Mesenchymal stem cell (in vitro differentiated cells and primary cell): ENCODE results near the gene NAALADL2.

Experiments
- DNase-seq: peaks from one replicate; pipeline ENCODE4 v3.0.0-alpha.2; 2013
- H2AFZ ChIP-seq: one replicate; pipeline ENCODE4 v1.6.1; 2013; ENCODE audit warnings: low read depth, mild to moderate bottlenecking, control low read depth, inconsistent platforms, low read length, moderate library complexity
- H2AK5ac ChIP-seq: 2 replicates; pipeline ENCODE4 v1.6.1; 2013; ENCODE audit warnings: low read length, moderate library complexity, mild to moderate bottlenecking, inconsistent platforms; ENCODE audit not compliant: severe bottlenecking
- H2BK120ac ChIP-seq: one replicate; pipeline ENCODE4 v1.6.1; 2013; ENCODE audit warnings: low read depth, mild to moderate bottlenecking, inconsistent platforms, low read length, moderate library complexity
- H2BK12ac ChIP-seq, 2 experiments: one replicate each; pipeline ENCODE4 v1.6.1; 2013; ENCODE audit warnings: inconsistent platforms in 2 of 2, low read length in 2 of 2, mild to moderate bottlenecking in 2 of 2, moderate library complexity in 2 of 2, control low read depth in 1 of 2
- H2BK15ac ChIP-seq: one replicate; pipeline ENCODE4 v1.6.1; 2013; ENCODE audit warnings: mild to moderate bottlenecking, low read depth, inconsistent platforms; ENCODE audit not compliant: poor library complexity, severe bottlenecking
- H2BK5ac ChIP-seq: 2 replicates; pipeline ENCODE4 v1.6.1; 2013; ENCODE audit warnings: low read depth, mild to moderate bottlenecking, low read length, control low read depth, inconsistent platforms; ENCODE audit not compliant: poor library complexity, severe bottlenecking
- H3K14ac ChIP-seq, 2 experiments: one replicate each; pipeline ENCODE4 v1.6.1; 2013; ENCODE audit warnings: inconsistent platforms in 2 of 2, low read length in 2 of 2, control low read depth in 1 of 2, mild to moderate bottlenecking in 1 of 2, moderate library complexity in 1 of 2
- H3K18ac ChIP-seq, 2 experiments: one replicate each; pipeline ENCODE4 v1.6.1; 2013; ENCODE audit warnings: inconsistent platforms in 2 of 2, low read length in 2 of 2, control low read depth in 1 of 2, low read depth in 1 of 2, mild to moderate bottlenecking in 1 of 2
- H3K23ac ChIP-seq, 2 experiments: one replicate each; pipeline ENCODE4 v1.6.1; 2013; ENCODE audit warnings: inconsistent platforms in 2 of 2, low read length in 2 of 2, mild to moderate bottlenecking in 2 of 2, moderate library complexity in 2 of 2, control low read depth in 1 of 2
- H3K27ac ChIP-seq: 2 replicates; pipeline ENCODE4 v1.5.1; 2013; ENCODE audit warnings: mild to moderate bottlenecking, moderate library complexity, low read length, control low read depth, inconsistent platforms; ENCODE audit not compliant: poor library complexity, severe bottlenecking
- H3K27me3 ChIP-seq, 2 experiments: 2 replicates each; pipeline versions ENCODE4 v1.6.1 to v1.7.0; 2013; ENCODE audit warnings: low read length in 2 of 2, mild to moderate bottlenecking in 2 of 2, moderate library complexity in 2 of 2, control low read depth in 1 of 2, inconsistent platforms in 1 of 2; ENCODE audit not compliant: control insufficient read depth in 1 of 2, insufficient read depth in 1 of 2
- H3K36me3 ChIP-seq, 2 experiments: 2 replicates each; pipeline versions ENCODE4 v1.6.1 to v1.7.0; 2013; ENCODE audit warnings: low read length in 2 of 2, control low read depth in 1 of 2, inconsistent platforms in 1 of 2, low read depth in 1 of 2, mild to moderate bottlenecking in 1 of 2; ENCODE audit not compliant: insufficient read depth in 2 of 2, control insufficient read depth in 1 of 2
- H3K4ac ChIP-seq, 2 experiments: one replicate each; pipeline ENCODE4 v1.6.1; 2013; ENCODE audit warnings: inconsistent platforms in 2 of 2, low read length in 2 of 2, mild to moderate bottlenecking in 2 of 2, moderate library complexity in 2 of 2, control low read depth in 1 of 2, low read depth in 1 of 2
- H3K4me1 ChIP-seq: 2 replicates; pipeline ENCODE4 v1.6.1; 2013; ENCODE audit warnings: low read depth, low read length, control low read depth; ENCODE audit not compliant: control insufficient read depth, insufficient read depth
- H3K4me2 ChIP-seq: 2 replicates; pipeline ENCODE4 v1.6.1; 2013; ENCODE audit warnings: low read length, mild to moderate bottlenecking, inconsistent platforms; ENCODE audit not compliant: poor library complexity, severe bottlenecking
- H3K4me3 ChIP-seq, 2 experiments: 2 replicates each; pipeline versions ENCODE4 v1.5.1 to v1.7.0; 2013; ENCODE audit warnings: low read length in 2 of 2, mild to moderate bottlenecking in 2 of 2, control low read depth in 1 of 2, low read depth in 1 of 2; ENCODE audit not compliant: insufficient read depth in 1 of 2
- H3K79me1 ChIP-seq: replicated peaks from 2 replicates; pipeline ENCODE4 v1.6.1; 2013; ENCODE audit warnings: mild to moderate bottlenecking, control low read depth, low read length, inconsistent platforms; ENCODE audit not compliant: poor library complexity, severe bottlenecking
- H3K9ac ChIP-seq: 2 replicates; pipeline ENCODE4 v1.7.0; 2013; ENCODE audit warnings: mild to moderate bottlenecking, low read length, moderate library complexity
- H3K9me3 ChIP-seq: 2 replicates; pipeline ENCODE4 v1.7.0; 2013; ENCODE audit warnings: mild to moderate bottlenecking, low read length; ENCODE audit not compliant: control insufficient read depth
- H4K8ac ChIP-seq: one replicate; pipeline ENCODE4 v1.6.1; 2013; ENCODE audit warnings: inconsistent platforms, mild to moderate bottlenecking, low read length, moderate library complexity
- H4K91ac ChIP-seq: one replicate; pipeline ENCODE4 v1.6.1; 2013; ENCODE audit warnings: mild to moderate bottlenecking, low read length, inconsistent platforms
- WGBS: methylation state at CpG from one replicate; pipeline ENCODE4 v1.1.7; 2013; ENCODE audit warnings: mixed read lengths; 5-methylcytosine and 5-hydroxymethylcytosine counted together

Gene NAALADL2

GRCh38 chr3:174938102-174938501 lies 79.0 kb downstream of the NAALADL2 start:
- no peak overlapping the region for H2BK5ac ChIP-seq
- H3K18ac ChIP-seq, result no peak overlapping the region
- no peaks in the 10 kb centered on the region for H3K36me3 ChIP-seq
- H3K79me1 ChIP-seq, result no peaks in the 10 kb centered on the region
- H3K4ac ChIP-seq, result no peak overlapping the region
- H2BK12ac ChIP-seq, result no peak overlapping the region
- no peak overlapping the region for H4K8ac ChIP-seq
- DNase-seq, result no peak
- peaks cover 6% of the 10 kb centered on the region for H3K9me3 ChIP-seq
- no peak overlapping the region for H3K27ac ChIP-seq
- no peak overlapping the region for H2AFZ ChIP-seq
- H3K23ac ChIP-seq, result no peak overlapping the region
- no CpG with 5 or more reads among the region's 4 CpGs for WGBS
- no peak overlapping the region for H4K91ac ChIP-seq
- no peak overlapping the region for H3K14ac ChIP-seq
- H2AK5ac ChIP-seq, result no peak overlapping the region
- no peak overlapping the region for H2BK120ac ChIP-seq
- no peaks in the 10 kb centered on the region for H3K4me1 ChIP-seq
- no peak overlapping the region for H3K4me3 ChIP-seq
- H3K4me2 ChIP-seq, result no peak overlapping the region
- H3K27me3 ChIP-seq, result no peaks in the 10 kb centered on the region
- no peak overlapping the region for H2BK15ac ChIP-seq
- H3K9ac ChIP-seq, result peak overlapping the region; percentile 28

- Histone ChIP-seq H2AK5ac (no peak overlapping the region), H3K36me3 (no peaks in the 10 kb centered on the region), H3K14ac (no peak overlapping the region), H2BK12ac (no peak overlapping the region), H3K4me1 (no peaks in the 10 kb centered on the region), H3K9me3 (peaks cover 6% of the 10 kb centered on the region), H3K4ac (no peak overlapping the region), H2AFZ (no peak overlapping the region), H4K8ac (no peak overlapping the region), H3K27me3 (no peaks in the 10 kb centered on the region), H2BK120ac (no peak overlapping the region), H2BK15ac (no peak overlapping the region), H2BK5ac (no peak overlapping the region), H3K27ac (no peak overlapping the region), H3K23ac (no peak overlapping the region), H3K79me1 (no peaks in the 10 kb centered on the region), H3K18ac (no peak overlapping the region), H3K4me3 (no peak overlapping the region), H4K91ac (no peak overlapping the region), H3K9ac (no peak overlapping the region), H3K4me2 (no peak overlapping the region)
- 97% methylated on average over 2 of the region's 2 CpGs for WGBS
- DNase-seq, result no peak
Measured at GRCh38 chr3:174940151-174940550, 81.0 kb downstream of the NAALADL2 start.

- no peak overlapping the region for H3K14ac ChIP-seq
- WGBS, result 100% methylated on average over 2 of the region's 2 CpGs
- H3K27ac ChIP-seq, result no peak overlapping the region
- no peak overlapping the region for H2BK12ac ChIP-seq
- no peak overlapping the region for H3K4me2 ChIP-seq
- no peak overlapping the region for H2AFZ ChIP-seq
- no peaks in the 10 kb centered on the region for H3K79me1 ChIP-seq
- H2BK15ac ChIP-seq, result no peak overlapping the region
- H3K27me3 ChIP-seq, result no peaks in the 10 kb centered on the region
- no peak overlapping the region for H3K4me3 ChIP-seq
- no peak overlapping the region for H2BK5ac ChIP-seq
- H3K23ac ChIP-seq, result no peak overlapping the region
- no peak overlapping the region for H2BK120ac ChIP-seq
- no peak for DNase-seq
- H3K4ac ChIP-seq, result no peak overlapping the region
- no peak overlapping the region for H3K18ac ChIP-seq
- H3K36me3 ChIP-seq, result no peaks in the 10 kb centered on the region
- H2AK5ac ChIP-seq, result no peak overlapping the region
- H4K8ac ChIP-seq, result no peak overlapping the region
- H3K4me1 ChIP-seq, result peaks cover 2% of the 10 kb centered on the region
- H4K91ac ChIP-seq, result no peak overlapping the region
- H3K9ac ChIP-seq, result no peak overlapping the region
- H3K9me3 ChIP-seq, result peaks cover 6% of the 10 kb centered on the region
Measured at GRCh38 chr3:174945276-174945675, 86.1 kb downstream of the NAALADL2 start.

GRCh38 chr3:174945951-174946350 lies 86.8 kb downstream of the NAALADL2 start:
- H4K8ac ChIP-seq, result no peak overlapping the region
- H3K14ac ChIP-seq, result no peak overlapping the region
- H3K4me2 ChIP-seq, result no peak overlapping the region
- H3K79me1 ChIP-seq, result no peaks in the 10 kb centered on the region
- H2BK12ac ChIP-seq, result no peak overlapping the region
- H2BK120ac ChIP-seq, result no peak overlapping the region
- H2BK15ac ChIP-seq, result no peak overlapping the region
- WGBS, result no CpG with 5 or more reads among the region's 2 CpGs
- no peaks in the 10 kb centered on the region for H3K36me3 ChIP-seq
- no peak overlapping the region for H3K4ac ChIP-seq
- H3K4me1 ChIP-seq, result peaks cover 2% of the 10 kb centered on the region
- H3K4me3 ChIP-seq, result no peak overlapping the region
- no peak for DNase-seq
- H3K27ac ChIP-seq, result no peak overlapping the region
- H3K18ac ChIP-seq, result peak overlapping the region in 1 of 2 experiments; percentile 21
- no peak overlapping the region for H2AFZ ChIP-seq
- H3K27me3 ChIP-seq, result no peaks in the 10 kb centered on the region
- peaks cover 6% of the 10 kb centered on the region for H3K9me3 ChIP-seq
- H2BK5ac ChIP-seq, result no peak overlapping the region
- H3K9ac ChIP-seq, result no peak overlapping the region
- H4K91ac ChIP-seq, result no peak overlapping the region
- no peak overlapping the region for H2AK5ac ChIP-seq
- no peak overlapping the region for H3K23ac ChIP-seq
